ENCODE data around the gene ZNF23. TPM values are rescaled to one million over a fixed set of nuclear protein-coding genes. Genes with fewer than 3 reads are reported as not detected.
A peak's percentile ranks its signal among the peaks of the same experiment; 100 is the strongest.

The ZNF23 gene
- total and polyA plus RNA-seq, 2 donors from 2014 or later, result 7.3 to 9.9 TPM

GRCh38 chr16:71412270-71413160 is 49.5 kb downstream of the ZNF23 start:
- Histone ChIP-seq H3K4me3 (ENCODE audit: low read length in 3 of 3) (no peak overlapping the region), H3K9me3 (ENCODE audit: control insufficient read depth in 2 of 3, insufficient read depth in 1 of 3, low read length in 3 of 3) (no peaks in the 10 kb centered on the region), H3K9ac (ENCODE audit: low read length in 3 of 3) (no peak overlapping the region), H3K27me3 (ENCODE audit: control insufficient read depth, insufficient read depth, low read length) (no peaks in the 10 kb centered on the region), H3K36me3 (ENCODE audit: control insufficient read depth in 2 of 3, insufficient read depth in 3 of 3, low read length in 3 of 3) (no peaks in the 10 kb centered on the region), H3K4me1 (ENCODE audit: control insufficient read depth in 2 of 3, insufficient read depth in 2 of 3, low read depth in 1 of 3, low read length in 3 of 3) (no peaks in the 10 kb centered on the region), H3K27ac (ENCODE audit: low read depth in 2 of 2, low read length in 2 of 2) (no peak overlapping the region)
- TF ChIP-seq CTCF (IDR thresholded peaks at IDR 0.05; ENCODE audit: borderline replicate concordance, extremely low read depth, insufficient read depth), result peak; percentile 94
- FAIRE-seq (no peak), DNase-seq (peak; percentile 77 to 93 (median 79))
- intact Hi-C loops (cut with DNase I), result loop anchor here (5.0 kb wide), 2 partner anchors 90 to 200 kb away; no protein-coding TSS in a partner anchor

GRCh38 chr16:71410146-71410545 is 51.9 kb downstream of the ZNF23 start:
- no peak overlapping the region for H3K9ac ChIP-seq (ENCODE audit: low read length in 3 of 3)
- DNase-seq (no peak), FAIRE-seq (no peak)
- H3K4me3 ChIP-seq (ENCODE audit: low read length in 3 of 3), result no peak overlapping the region
- H3K4me1 ChIP-seq (ENCODE audit: control insufficient read depth in 2 of 3, insufficient read depth in 2 of 3, low read depth in 1 of 3, low read length in 3 of 3), result no peaks in the 10 kb centered on the region
- no peak for TF ChIP-seq CTCF (IDR thresholded peaks at IDR 0.05; ENCODE audit: borderline replicate concordance, extremely low read depth, insufficient read depth)
- H3K27me3 ChIP-seq (ENCODE audit: control insufficient read depth, insufficient read depth, low read length), result no peaks in the 10 kb centered on the region
- no peaks in the 10 kb centered on the region for H3K9me3 ChIP-seq (ENCODE audit: control insufficient read depth in 2 of 3, insufficient read depth in 1 of 3, low read length in 3 of 3)
- H3K27ac ChIP-seq (ENCODE audit: low read depth in 2 of 2, low read length in 2 of 2), result no peak overlapping the region
- intact Hi-C loops (cut with DNase I), result loop anchor here (5.0 kb wide), 2 partner anchors 92 to 202 kb away; no protein-coding TSS in a partner anchor
- H3K36me3 ChIP-seq (ENCODE audit: control insufficient read depth in 2 of 3, insufficient read depth in 3 of 3, low read length in 3 of 3), result no peaks in the 10 kb centered on the region

DNA sequence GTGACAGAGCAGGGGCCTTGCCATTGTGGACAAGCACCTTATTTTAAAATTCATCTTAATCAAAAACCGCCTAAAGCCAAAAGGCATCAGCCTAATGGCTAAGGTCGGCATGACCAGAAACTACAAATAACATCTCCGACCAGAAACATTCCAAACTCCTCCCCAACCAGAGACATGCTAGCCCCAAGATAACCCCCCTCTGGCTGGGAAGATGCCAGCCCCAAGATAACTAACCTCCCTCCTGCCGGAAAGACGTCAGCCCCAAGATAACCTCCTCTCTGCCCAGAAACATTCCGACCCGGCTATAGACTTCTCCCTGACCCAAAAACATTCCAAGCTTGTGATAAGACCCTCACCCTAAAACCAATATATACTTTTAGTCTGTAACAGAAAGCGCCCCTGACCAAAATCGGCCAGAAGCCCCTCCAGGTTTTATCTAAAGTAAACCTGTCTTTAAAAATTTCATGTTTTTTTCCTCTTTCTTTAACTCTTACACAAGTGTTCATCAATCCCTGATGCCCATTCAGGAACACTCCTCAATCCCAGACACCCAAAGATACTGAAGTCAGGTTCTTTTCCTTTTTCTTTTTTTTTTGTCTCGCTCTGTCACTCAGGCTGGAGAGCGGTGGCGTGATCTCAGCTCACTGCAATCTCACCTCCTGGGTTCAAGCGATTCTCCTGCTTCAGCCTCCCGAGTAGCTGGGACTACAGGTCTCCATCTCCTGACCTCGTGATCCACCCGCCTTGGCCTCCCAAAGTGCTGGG is 52.9 kb downstream of the ZNF23 start:
- Histone ChIP-seq H3K4me3 (ENCODE audit: low read length in 3 of 3) (no peak overlapping the region), H3K27ac (ENCODE audit: low read depth in 2 of 2, low read length in 2 of 2) (no peak overlapping the region), H3K9me3 (ENCODE audit: control insufficient read depth in 2 of 3, insufficient read depth in 1 of 3, low read length in 3 of 3) (peaks cover 0 to 3% (median 0%) of the 10 kb centered on the region in 3 donors), H3K4me1 (ENCODE audit: control insufficient read depth in 2 of 3, insufficient read depth in 2 of 3, low read depth in 1 of 3, low read length in 3 of 3) (no peaks in the 10 kb centered on the region), H3K9ac (ENCODE audit: low read length in 3 of 3) (no peak overlapping the region), H3K36me3 (ENCODE audit: control insufficient read depth in 2 of 3, insufficient read depth in 3 of 3, low read length in 3 of 3) (no peaks in the 10 kb centered on the region), H3K27me3 (ENCODE audit: control insufficient read depth, insufficient read depth, low read length) (no peaks in the 10 kb centered on the region)
- DNase-seq (no peak), FAIRE-seq (no peak)
- intact Hi-C loops (cut with DNase I), result no loop called here
- TF ChIP-seq CTCF (IDR thresholded peaks at IDR 0.05; ENCODE audit: borderline replicate concordance, extremely low read depth, insufficient read depth), result no peak
